Mesenchymal stem cell (in vitro differentiated cells and primary cell): Measurements from ENCODE around the gene LMO2.

Source experiments
- DNase-seq: peaks from one replicate; pipeline ENCODE4 v3.0.0-alpha.2; 2013
- H2AFZ ChIP-seq: one replicate; pipeline ENCODE4 v1.6.1; 2013; ENCODE audit warnings: low read depth, mild to moderate bottlenecking, control low read depth, inconsistent platforms, low read length, moderate library complexity
- H2AK5ac ChIP-seq: 2 replicates; pipeline ENCODE4 v1.6.1; 2013; ENCODE audit warnings: low read length, moderate library complexity, mild to moderate bottlenecking, inconsistent platforms; ENCODE audit not compliant: severe bottlenecking
- H2BK120ac ChIP-seq: one replicate; pipeline ENCODE4 v1.6.1; 2013; ENCODE audit warnings: low read depth, mild to moderate bottlenecking, inconsistent platforms, low read length, moderate library complexity
- H2BK12ac ChIP-seq, 2 experiments: one replicate each; pipeline ENCODE4 v1.6.1; 2013; ENCODE audit warnings: inconsistent platforms in 2 of 2, low read length in 2 of 2, mild to moderate bottlenecking in 2 of 2, moderate library complexity in 2 of 2, control low read depth in 1 of 2
- H2BK15ac ChIP-seq: one replicate; pipeline ENCODE4 v1.6.1; 2013; ENCODE audit warnings: mild to moderate bottlenecking, low read depth, inconsistent platforms; ENCODE audit not compliant: poor library complexity, severe bottlenecking
- H2BK5ac ChIP-seq: 2 replicates; pipeline ENCODE4 v1.6.1; 2013; ENCODE audit warnings: low read depth, mild to moderate bottlenecking, low read length, control low read depth, inconsistent platforms; ENCODE audit not compliant: poor library complexity, severe bottlenecking
- H3K14ac ChIP-seq, 2 experiments: one replicate each; pipeline ENCODE4 v1.6.1; 2013; ENCODE audit warnings: inconsistent platforms in 2 of 2, low read length in 2 of 2, control low read depth in 1 of 2, mild to moderate bottlenecking in 1 of 2, moderate library complexity in 1 of 2
- H3K18ac ChIP-seq, 2 experiments: one replicate each; pipeline ENCODE4 v1.6.1; 2013; ENCODE audit warnings: inconsistent platforms in 2 of 2, low read length in 2 of 2, control low read depth in 1 of 2, low read depth in 1 of 2, mild to moderate bottlenecking in 1 of 2
- H3K23ac ChIP-seq, 2 experiments: one replicate each; pipeline ENCODE4 v1.6.1; 2013; ENCODE audit warnings: inconsistent platforms in 2 of 2, low read length in 2 of 2, mild to moderate bottlenecking in 2 of 2, moderate library complexity in 2 of 2, control low read depth in 1 of 2
- H3K27ac ChIP-seq: 2 replicates; pipeline ENCODE4 v1.5.1; 2013; ENCODE audit warnings: mild to moderate bottlenecking, moderate library complexity, low read length, control low read depth, inconsistent platforms; ENCODE audit not compliant: poor library complexity, severe bottlenecking
- H3K27me3 ChIP-seq, 2 experiments: 2 replicates each; pipeline versions ENCODE4 v1.6.1 to v1.7.0; 2013; ENCODE audit warnings: low read length in 2 of 2, mild to moderate bottlenecking in 2 of 2, moderate library complexity in 2 of 2, control low read depth in 1 of 2, inconsistent platforms in 1 of 2; ENCODE audit not compliant: control insufficient read depth in 1 of 2, insufficient read depth in 1 of 2
- H3K36me3 ChIP-seq, 2 experiments: 2 replicates each; pipeline versions ENCODE4 v1.6.1 to v1.7.0; 2013; ENCODE audit warnings: low read length in 2 of 2, control low read depth in 1 of 2, inconsistent platforms in 1 of 2, low read depth in 1 of 2, mild to moderate bottlenecking in 1 of 2; ENCODE audit not compliant: insufficient read depth in 2 of 2, control insufficient read depth in 1 of 2
- H3K4ac ChIP-seq, 2 experiments: one replicate each; pipeline ENCODE4 v1.6.1; 2013; ENCODE audit warnings: inconsistent platforms in 2 of 2, low read length in 2 of 2, mild to moderate bottlenecking in 2 of 2, moderate library complexity in 2 of 2, control low read depth in 1 of 2, low read depth in 1 of 2
- H3K4me1 ChIP-seq: 2 replicates; pipeline ENCODE4 v1.6.1; 2013; ENCODE audit warnings: low read depth, low read length, control low read depth; ENCODE audit not compliant: control insufficient read depth, insufficient read depth
- H3K4me2 ChIP-seq: 2 replicates; pipeline ENCODE4 v1.6.1; 2013; ENCODE audit warnings: low read length, mild to moderate bottlenecking, inconsistent platforms; ENCODE audit not compliant: poor library complexity, severe bottlenecking
- H3K4me3 ChIP-seq, 2 experiments: 2 replicates each; pipeline versions ENCODE4 v1.5.1 to v1.7.0; 2013; ENCODE audit warnings: low read length in 2 of 2, mild to moderate bottlenecking in 2 of 2, control low read depth in 1 of 2, low read depth in 1 of 2; ENCODE audit not compliant: insufficient read depth in 1 of 2
- H3K79me1 ChIP-seq: replicated peaks from 2 replicates; pipeline ENCODE4 v1.6.1; 2013; ENCODE audit warnings: mild to moderate bottlenecking, control low read depth, low read length, inconsistent platforms; ENCODE audit not compliant: poor library complexity, severe bottlenecking
- H3K9ac ChIP-seq: 2 replicates; pipeline ENCODE4 v1.7.0; 2013; ENCODE audit warnings: mild to moderate bottlenecking, low read length, moderate library complexity
- H3K9me3 ChIP-seq: 2 replicates; pipeline ENCODE4 v1.7.0; 2013; ENCODE audit warnings: mild to moderate bottlenecking, low read length; ENCODE audit not compliant: control insufficient read depth
- H4K8ac ChIP-seq: one replicate; pipeline ENCODE4 v1.6.1; 2013; ENCODE audit warnings: inconsistent platforms, mild to moderate bottlenecking, low read length, moderate library complexity
- H4K91ac ChIP-seq: one replicate; pipeline ENCODE4 v1.6.1; 2013; ENCODE audit warnings: mild to moderate bottlenecking, low read length, inconsistent platforms
- WGBS: methylation state at CpG from one replicate; pipeline ENCODE4 v1.1.7; 2013; ENCODE audit warnings: mixed read lengths; 5-methylcytosine and 5-hydroxymethylcytosine counted together

The LMO2 gene

GRCh38 chr11:33867561-33867960 lies 24.3 kb downstream of the LMO2 start:
- no peak for DNase-seq
- no peak overlapping the region for H4K8ac ChIP-seq
- no peak overlapping the region for H2AK5ac ChIP-seq
- H3K4ac ChIP-seq, result no peak overlapping the region
- H4K91ac ChIP-seq, result no peak overlapping the region
- no peaks in the 10 kb centered on the region for H3K36me3 ChIP-seq
- no peak overlapping the region for H3K4me3 ChIP-seq
- H3K79me1 ChIP-seq, result no peaks in the 10 kb centered on the region
- 77% methylated on average over 1 of the region's 1 CpG for WGBS
- H3K27me3 ChIP-seq, result peaks cover 75 to 84% of the 10 kb centered on the region in 2 experiments
- no peak overlapping the region for H3K4me2 ChIP-seq
- no peak overlapping the region for H3K9ac ChIP-seq
- no peak overlapping the region for H2BK15ac ChIP-seq
- H2BK5ac ChIP-seq, result no peak overlapping the region
- H3K14ac ChIP-seq, result no peak overlapping the region
- H3K27ac ChIP-seq, result no peak overlapping the region
- H3K4me1 ChIP-seq, result peaks cover 12% of the 10 kb centered on the region
- no peak overlapping the region for H3K18ac ChIP-seq
- H2BK120ac ChIP-seq, result no peak overlapping the region
- H2AFZ ChIP-seq, result no peak overlapping the region
- no peaks in the 10 kb centered on the region for H3K9me3 ChIP-seq
- no peak overlapping the region for H3K23ac ChIP-seq
- H2BK12ac ChIP-seq, result no peak overlapping the region

DNA sequence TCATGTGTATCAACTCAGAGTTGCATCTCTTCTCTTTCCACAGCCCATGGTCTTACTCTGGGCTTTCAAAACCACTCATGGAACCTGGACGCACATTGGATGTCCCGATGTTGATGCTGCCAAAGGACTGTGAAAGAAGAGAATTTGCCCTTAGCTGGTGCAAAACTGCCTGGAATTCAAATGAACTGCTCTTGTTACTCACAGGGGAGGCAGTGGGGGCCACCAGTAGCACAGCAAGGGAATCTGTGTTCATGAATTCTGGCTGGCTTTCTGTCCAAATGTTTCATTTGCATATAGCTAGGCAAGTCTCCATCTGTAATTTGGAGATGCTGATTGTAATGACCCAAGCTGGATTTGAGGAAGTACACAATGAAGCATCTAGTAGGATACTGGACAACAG lies 24.9 kb downstream of the LMO2 start:
- H3K18ac ChIP-seq, result no peak overlapping the region
- H3K9ac ChIP-seq, result no peak overlapping the region
- H3K27me3 ChIP-seq, result peaks cover 78 to 85% of the 10 kb centered on the region in 2 experiments
- no peak overlapping the region for H3K4me3 ChIP-seq
- H3K36me3 ChIP-seq, result no peaks in the 10 kb centered on the region
- H2AFZ ChIP-seq, result no peak overlapping the region
- H3K23ac ChIP-seq, result no peak overlapping the region
- H3K4ac ChIP-seq, result no peak overlapping the region
- no peak overlapping the region for H3K14ac ChIP-seq
- H4K91ac ChIP-seq, result no peak overlapping the region
- H2BK120ac ChIP-seq, result no peak overlapping the region
- H3K9me3 ChIP-seq, result no peaks in the 10 kb centered on the region
- DNase-seq, result no peak
- no peaks in the 10 kb centered on the region for H3K79me1 ChIP-seq
- peaks cover 12% of the 10 kb centered on the region for H3K4me1 ChIP-seq
- H2BK12ac ChIP-seq, result no peak overlapping the region
- no peak overlapping the region for H2BK15ac ChIP-seq
- H4K8ac ChIP-seq, result no peak overlapping the region
- WGBS, result 95% methylated on average over 2 of the region's 2 CpGs
- H3K27ac ChIP-seq, result no peak overlapping the region
- H3K4me2 ChIP-seq, result no peak overlapping the region
- no peak overlapping the region for H2BK5ac ChIP-seq
- no peak overlapping the region for H2AK5ac ChIP-seq

DNA sequence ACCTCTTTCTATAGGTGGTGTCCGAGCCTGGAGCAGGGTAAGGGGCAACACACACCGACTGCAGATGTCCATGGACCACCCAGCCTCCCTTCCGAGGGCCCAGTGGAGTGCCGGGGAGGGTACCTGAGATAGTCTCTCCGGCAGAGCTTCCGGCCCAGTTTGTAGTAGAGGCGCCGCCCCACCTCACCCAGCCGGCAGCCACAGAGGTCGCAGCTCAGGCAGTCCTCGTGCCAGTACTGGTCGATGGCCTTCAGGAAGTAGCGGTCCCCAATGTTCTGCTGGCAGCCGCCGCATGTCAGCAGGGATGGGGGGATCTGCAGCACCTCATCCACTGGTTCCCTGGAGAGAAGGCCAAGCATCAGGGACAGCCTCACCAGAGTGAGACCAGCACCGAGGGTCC lies 27.4 kb downstream of the LMO2 start:
- H2BK120ac ChIP-seq, result no peak overlapping the region
- no peak overlapping the region for H2AK5ac ChIP-seq
- H2AFZ ChIP-seq, result no peak overlapping the region
- no peaks in the 10 kb centered on the region for H3K79me1 ChIP-seq
- WGBS, result 89% methylated on average over 16 of the region's 16 CpGs
- H2BK12ac ChIP-seq, result no peak overlapping the region
- no peak overlapping the region for H3K18ac ChIP-seq
- H4K91ac ChIP-seq, result no peak overlapping the region
- no peak overlapping the region for H3K4me2 ChIP-seq
- H3K4ac ChIP-seq, result no peak overlapping the region
- H2BK15ac ChIP-seq, result no peak overlapping the region
- H3K36me3 ChIP-seq, result no peaks in the 10 kb centered on the region
- no peaks in the 10 kb centered on the region for H3K9me3 ChIP-seq
- H2BK5ac ChIP-seq, result no peak overlapping the region
- no peak for DNase-seq
- H4K8ac ChIP-seq, result no peak overlapping the region
- peaks cover 77 to 96% of the 10 kb centered on the region in 2 experiments for H3K27me3 ChIP-seq
- no peak overlapping the region for H3K27ac ChIP-seq
- no peak overlapping the region for H3K4me3 ChIP-seq
- no peak overlapping the region for H3K14ac ChIP-seq
- peaks cover 10% of the 10 kb centered on the region for H3K4me1 ChIP-seq
- H3K9ac ChIP-seq, result no peak overlapping the region
- H3K23ac ChIP-seq, result no peak overlapping the region

DNA sequence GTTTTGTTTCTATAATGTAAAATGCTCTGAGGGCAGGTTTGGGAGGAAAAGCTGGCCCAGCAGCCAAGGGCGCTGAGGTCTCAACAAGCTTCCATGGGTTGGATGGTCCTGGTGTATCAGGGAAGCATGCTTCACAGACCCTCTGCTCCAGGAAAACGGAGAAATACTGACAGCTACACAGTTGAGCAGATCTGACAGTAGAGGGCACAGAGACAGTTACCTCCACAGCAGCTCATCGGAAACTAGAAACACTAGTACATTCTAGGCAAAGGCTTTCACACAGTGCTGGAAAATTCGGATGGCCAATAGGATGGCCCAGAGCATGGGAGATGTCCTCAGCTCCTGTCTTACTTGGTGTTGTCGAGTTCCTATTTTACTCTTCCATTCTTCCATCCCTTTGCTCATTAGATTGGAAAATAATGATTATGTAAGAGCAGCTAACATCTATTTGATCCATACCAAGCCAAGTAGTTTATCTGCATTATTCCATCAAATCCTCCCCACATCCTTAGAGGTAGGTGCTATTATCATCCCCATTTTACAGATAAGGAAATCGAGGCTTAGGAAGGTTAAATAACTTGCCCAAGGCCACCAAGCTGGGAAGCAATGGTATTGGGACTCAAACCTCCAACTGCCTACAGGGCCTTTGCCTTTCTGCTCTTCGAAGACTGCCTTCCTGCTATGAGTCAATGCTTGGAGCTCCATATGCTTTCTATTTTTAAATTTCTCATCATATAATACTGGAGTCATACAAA lies 28.3 kb downstream of the LMO2 start:
- H3K4me2 ChIP-seq, result no peak overlapping the region
- H3K4me1 ChIP-seq, result peaks cover 3% of the 10 kb centered on the region
- H2AFZ ChIP-seq, result no peak overlapping the region
- no peak overlapping the region for H3K14ac ChIP-seq
- H3K27me3 ChIP-seq, result peaks cover 81 to 100% of the 10 kb centered on the region in 2 experiments
- H3K9ac ChIP-seq, result no peak overlapping the region
- H3K23ac ChIP-seq, result no peak overlapping the region
- H3K27ac ChIP-seq, result no peak overlapping the region
- H3K18ac ChIP-seq, result no peak overlapping the region
- H4K91ac ChIP-seq, result no peak overlapping the region
- DNase-seq, result no peak
- H2AK5ac ChIP-seq, result no peak overlapping the region
- H2BK12ac ChIP-seq, result no peak overlapping the region
- H2BK15ac ChIP-seq, result no peak overlapping the region
- WGBS, result 81% methylated on average over 7 of the region's 7 CpGs
- H4K8ac ChIP-seq, result no peak overlapping the region
- H2BK120ac ChIP-seq, result no peak overlapping the region
- no peak overlapping the region for H3K4me3 ChIP-seq
- no peaks in the 10 kb centered on the region for H3K9me3 ChIP-seq
- H2BK5ac ChIP-seq, result no peak overlapping the region
- no peaks in the 10 kb centered on the region for H3K79me1 ChIP-seq
- no peak overlapping the region for H3K4ac ChIP-seq
- no peaks in the 10 kb centered on the region for H3K36me3 ChIP-seq
